ENCODE results near the gene BTBD16. TPM values are rescaled to one million over a fixed set of nuclear protein-coding genes. Genes with fewer than 3 reads are reported as not detected.

Gene BTBD16
- total RNA-seq, 1 donor from 2014 or later, result not detected

DNA sequence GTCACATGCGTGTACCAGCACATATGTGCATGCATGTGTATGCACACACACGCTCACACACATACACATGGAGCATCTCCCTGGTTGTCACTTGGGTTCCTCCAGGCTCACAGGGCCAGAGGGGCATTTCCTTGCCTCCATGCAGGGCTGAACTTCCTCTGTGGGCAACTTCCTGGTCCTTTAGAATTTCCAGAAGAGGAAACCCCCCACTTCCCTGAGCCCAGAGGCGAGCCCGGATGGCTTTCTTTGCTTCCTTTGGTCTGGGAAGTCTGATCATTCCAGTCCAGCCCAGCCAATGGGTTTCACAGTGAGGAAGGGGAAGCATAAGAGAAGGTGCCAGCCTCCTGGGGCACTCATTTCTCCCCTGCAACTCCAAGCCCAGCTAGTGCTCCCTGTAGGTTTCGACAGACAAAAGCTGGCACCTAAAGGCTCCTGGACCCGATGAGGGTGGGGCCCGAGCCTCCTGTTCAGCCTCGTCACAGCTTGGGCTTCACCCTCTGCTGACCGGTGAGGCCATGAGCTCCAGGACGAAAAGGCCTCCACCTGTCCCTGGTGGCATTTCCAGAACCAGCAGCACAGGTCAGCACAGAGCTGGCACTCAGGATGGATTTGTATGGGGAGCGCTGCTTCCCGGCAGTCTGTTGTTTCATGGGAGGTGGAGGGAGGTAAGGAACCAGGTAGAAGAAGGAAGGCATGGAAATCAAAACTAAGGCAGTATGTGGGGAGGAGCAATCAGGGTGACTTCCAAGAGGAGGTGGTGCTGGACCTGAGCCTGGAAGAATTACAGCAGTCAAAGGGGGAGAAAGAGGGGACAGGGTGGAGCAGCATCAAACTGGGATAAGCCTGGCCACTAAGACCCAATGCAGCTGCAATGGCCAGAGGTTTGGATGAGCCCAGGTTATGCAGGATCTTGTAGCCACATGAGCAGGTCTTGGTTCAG, 23.7 kb downstream of the BTBD16 start:
- intact Hi-C loops (cut with micrococcal nuclease), result loop anchor here (5.0 kb wide), 1 partner anchor 408 kb away; no protein-coding TSS in a partner anchor

DNA sequence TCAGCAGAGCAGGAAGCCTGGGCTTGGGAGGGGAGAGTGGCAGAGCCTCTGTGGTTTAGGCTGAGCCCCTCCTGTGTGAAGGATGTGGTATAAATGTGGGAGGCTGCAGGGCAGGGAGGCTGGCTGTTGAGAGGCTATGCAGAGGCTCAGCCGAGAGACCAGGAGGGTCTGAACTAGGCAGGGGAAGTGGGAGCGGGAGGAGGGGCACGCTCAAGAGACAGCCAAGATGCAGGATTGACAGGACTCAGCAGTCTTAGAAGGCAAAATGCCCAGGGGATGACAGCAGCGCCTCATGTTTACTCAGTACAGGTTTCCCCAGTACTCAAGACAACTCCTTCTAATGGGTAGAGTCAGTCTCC, 24.3 kb downstream of the BTBD16 start:
- intact Hi-C loops (cut with micrococcal nuclease), result loop anchor here (5.0 kb wide), 1 partner anchor 407 kb away; no protein-coding TSS in a partner anchor

DNA sequence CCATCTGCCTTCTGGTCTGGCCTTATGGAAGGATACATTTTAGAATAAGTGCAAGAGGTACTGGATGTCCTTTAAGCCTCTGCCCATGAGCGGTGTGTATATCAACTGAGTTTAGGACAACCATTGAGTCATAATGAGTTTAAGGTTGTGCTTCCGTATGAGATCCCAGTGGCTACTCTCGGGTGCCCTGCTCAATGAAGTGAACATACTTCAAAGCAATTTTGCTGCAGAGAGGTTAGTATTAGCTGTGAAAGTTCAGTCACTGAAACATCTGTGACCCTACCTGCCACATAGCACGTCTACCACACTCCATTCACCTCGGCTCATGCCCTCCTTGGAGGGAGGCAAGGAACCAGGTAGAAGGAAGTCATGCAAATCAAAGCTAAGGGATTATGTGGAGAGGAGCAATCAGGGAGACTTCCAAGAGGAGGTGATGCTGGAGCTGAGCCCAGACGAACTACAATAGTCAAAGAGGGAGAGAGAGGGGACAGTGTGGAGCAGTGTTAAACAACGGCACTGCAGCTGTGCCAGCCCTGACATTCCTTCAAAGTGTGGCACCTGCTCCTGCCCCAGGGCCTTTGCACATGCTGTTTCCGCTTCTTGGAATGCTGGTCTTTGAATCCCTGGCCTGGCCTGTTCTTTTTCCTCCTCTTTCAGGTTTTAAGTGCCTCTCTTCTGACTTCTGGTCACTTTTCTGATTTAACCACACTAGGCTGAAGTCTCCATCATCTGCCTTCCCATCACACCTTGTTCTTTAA, 25.4 kb downstream of the BTBD16 start:
- intact Hi-C loops (cut with micrococcal nuclease), result loop anchor here (5.0 kb wide), 1 partner anchor 406 kb away; no protein-coding TSS in a partner anchor

DNA sequence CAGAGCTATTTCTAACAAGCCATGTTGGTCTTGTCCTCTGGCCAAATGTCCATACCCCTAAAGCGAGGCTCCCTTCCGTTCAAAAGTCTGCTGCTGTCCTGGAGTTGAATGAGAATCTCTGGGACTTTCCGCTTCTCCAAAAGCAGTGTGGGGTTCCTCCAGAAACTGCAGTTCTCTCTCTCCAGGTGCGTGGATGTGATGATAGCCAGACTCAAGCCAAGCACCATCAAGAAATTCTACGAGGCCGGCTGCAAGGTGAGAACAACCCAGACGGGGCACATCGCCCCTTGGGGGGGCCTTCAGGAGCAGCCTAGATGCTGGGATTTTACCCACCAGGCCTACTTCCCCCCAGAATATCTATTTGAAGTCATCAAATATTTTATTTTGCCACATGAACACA, 26.5 kb downstream of the BTBD16 start:
- intact Hi-C loops (cut with micrococcal nuclease), result loop anchor here (5.0 kb wide), 1 partner anchor 405 kb away; no protein-coding TSS in a partner anchor

DNA sequence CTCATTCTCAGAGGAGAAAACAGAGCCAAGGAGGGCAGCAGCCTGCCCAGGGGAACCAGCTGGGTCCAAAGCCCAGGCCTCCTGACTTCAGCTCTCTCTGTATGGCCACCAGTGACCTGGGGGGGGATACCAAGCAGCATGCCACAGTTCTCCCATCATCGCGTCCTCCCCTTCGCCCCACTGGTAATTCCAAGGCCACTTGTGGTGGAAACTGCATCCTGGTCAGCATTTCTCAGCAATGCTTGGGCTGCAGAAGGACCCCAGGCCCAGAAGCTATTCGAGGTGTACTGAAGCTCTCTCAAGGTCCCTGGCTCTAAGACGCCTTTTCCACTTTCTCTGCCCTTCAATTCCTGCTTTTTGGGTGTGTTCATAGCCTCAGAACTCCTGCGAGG, 27.1 kb downstream of the BTBD16 start:
- intact Hi-C loops (cut with micrococcal nuclease), result loop anchor here (1.0 to 5.0 kb wide), 3 partner anchors 45 to 404 kb away; no protein-coding TSS in a partner anchor

DNA sequence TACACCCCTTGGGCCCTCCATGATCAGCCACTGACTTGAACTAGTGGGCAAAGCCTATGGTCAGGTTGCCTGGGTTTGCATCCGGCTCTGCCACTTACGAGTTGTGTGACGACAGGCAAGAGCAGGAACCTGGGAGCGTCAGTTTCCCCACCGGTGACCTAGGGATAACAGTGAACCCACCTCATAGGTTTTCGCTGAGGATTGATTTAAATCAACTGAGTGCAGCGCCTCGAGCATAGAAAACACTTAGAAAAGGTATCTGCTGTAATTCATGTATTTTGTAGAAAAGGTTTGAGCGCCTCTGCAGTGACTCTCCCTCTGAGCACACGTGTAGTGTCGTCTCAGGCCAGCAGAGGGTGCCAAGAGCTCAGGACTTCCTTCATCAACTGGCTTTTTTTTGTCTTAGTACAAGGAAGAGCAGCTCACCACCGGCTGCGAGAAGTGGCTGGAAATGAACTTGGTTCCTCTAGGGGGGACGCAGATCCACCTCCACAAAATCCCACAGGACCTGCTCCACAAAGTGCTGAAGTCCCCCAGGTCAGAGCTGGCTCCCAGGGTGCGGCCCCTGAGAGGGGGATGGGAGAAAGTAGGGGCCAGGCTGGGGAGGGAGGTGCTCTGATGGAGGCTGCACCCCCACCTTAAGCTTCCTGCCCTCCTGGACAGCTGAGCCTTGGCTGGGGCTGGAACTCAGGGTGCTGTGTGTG, 27.7 kb downstream of the BTBD16 start:
- intact Hi-C loops (cut with micrococcal nuclease), result loop anchor here (1.0 to 5.0 kb wide), 4 partner anchors 44 to 404 kb away; no protein-coding TSS in a partner anchor

DNA sequence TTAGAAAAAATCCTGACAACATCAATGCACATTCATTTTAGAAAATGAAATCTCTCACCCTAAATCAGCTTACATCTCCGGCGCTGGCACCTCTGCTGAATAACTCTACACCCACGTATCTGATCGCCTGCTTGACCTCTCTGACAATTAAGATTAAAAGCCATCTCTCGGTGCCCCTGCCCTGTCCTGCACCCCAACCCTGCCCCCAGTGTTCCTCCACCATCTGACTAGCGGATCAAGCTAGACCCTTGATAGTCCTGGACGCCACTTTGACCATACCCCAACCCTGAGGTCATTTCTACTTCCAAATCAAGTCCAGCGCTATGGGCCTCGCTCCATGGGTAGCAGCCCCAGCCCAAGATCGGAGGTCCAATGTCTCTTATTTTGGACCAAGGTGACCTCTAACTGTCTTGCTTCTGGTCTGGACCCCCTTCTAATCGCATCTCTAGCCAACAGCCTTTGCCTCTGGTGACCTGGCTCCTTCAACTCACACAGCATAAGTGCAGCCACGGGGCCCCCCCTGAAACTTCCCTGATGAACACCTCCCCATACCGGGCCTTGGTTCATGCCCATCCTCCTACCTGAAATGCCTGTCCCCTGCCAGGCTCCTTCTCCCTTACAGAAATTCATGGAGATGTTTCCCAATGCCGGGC, 28.5 kb downstream of the BTBD16 start:
- intact Hi-C loops (cut with micrococcal nuclease), result loop anchor here (1.0 to 5.0 kb wide), 3 partner anchors 43 to 403 kb away; no protein-coding TSS in a partner anchor

DNA sequence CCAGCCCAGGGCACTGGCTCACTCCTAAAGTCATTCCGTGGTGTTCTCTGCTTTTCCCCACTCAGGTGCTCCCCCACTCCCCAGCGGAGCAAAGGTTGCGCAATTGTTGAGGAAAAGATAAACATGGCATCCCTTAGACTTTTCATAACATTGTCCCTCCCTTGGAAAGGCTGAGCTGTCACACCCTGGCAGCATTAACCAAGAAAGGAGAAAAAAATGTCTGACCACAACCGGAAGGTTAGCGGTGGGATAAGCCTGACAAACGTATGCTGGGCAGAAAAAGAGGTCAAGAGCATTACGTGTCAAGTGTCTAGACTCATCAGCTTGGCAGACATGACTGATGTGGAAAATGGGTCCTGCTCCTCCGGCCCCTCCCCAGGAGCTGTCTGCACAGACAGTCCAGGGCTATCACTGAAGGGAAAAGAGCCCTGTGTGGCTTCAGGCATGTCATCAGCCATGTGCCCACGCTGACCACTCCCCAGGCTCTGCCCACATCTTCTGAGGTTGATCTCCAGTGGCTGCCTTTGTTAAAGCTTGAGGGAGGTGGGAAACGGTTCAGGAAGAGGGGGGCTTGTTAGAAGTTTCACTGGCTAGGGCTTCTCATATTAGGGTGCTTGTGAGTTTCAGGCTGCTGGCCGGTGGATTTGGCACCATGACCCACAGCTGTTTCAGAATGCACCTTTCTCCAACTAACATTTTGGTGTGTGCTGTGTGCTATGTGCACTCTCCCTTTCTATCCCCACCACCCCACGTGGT, 30.1 kb downstream of the BTBD16 start:
- intact Hi-C loops (cut with micrococcal nuclease), result no loop called here

DNA sequence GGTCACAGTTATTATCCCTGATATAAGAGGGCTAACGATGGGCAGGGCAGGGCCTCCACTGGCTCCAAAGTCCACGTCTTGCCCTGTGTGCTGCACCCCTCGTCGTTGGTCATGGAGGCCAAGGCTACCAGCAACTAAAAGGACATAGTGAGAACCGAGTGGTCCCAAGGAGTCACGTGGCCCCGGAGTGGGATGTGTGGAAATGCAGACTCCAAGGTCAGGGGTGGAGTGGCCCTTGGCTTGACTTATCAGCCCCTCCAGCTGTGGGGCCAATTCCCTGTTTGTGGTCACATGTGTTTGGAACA, 30.7 kb downstream of the BTBD16 start:
- intact Hi-C loops (cut with micrococcal nuclease), result no loop called here

DNA sequence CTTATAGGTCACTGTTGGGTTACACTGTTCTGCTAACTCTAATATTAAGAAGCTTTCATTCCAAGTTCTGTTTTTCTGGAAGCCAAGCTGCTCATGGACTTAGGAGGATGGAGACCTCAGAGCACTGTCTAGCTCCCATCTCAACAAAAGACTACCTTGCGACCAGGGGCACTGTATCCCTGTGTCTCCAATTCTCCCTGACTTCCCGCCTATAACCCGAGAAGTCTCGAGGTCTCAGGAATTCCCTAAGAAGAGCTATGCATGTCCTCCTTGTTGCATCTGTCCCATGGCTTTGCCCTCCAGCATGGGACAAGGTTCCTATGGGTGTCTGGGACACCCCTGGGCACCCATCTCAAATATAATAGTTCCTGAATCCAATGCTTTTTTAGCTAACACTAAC, 31.2 kb downstream of the BTBD16 start:
- intact Hi-C loops (cut with micrococcal nuclease), result no loop called here

DNA sequence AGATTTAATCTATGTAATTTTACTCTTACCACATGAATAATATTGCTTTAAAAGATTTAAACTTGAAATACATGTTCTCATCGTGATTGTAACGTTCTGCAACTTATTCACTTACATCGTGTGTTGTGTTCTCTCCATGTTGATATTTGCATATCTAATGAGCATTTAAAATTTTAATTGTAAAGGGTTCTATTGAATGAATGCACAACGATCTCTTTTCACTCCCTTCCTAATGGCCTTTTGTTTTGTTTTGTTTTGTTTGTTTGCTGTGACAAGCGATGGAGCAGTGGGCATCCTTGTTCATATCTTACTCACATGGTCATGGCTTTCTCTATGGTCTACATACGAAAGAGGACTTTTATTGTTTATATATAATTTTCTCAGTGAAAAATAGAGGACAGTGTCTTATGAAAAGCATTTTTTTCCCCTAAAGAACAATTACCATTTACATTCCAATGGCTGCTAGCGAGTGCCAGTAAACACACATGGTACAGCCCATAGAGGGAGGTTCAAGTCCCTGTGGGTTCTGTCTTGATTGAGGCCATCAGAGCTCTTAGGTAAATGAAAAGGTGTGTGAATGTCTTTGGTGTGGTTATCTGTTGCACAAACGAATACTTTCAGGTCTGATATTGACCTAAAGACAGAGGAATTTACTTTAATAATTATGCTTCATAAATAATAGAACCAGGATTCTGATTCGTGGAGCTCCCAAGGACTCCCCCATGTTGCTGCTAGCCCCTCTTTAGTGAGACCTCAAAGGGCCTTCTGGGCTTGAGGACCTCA, 32.4 kb downstream of the BTBD16 start:
- intact Hi-C loops (cut with micrococcal nuclease), result no loop called here

DNA sequence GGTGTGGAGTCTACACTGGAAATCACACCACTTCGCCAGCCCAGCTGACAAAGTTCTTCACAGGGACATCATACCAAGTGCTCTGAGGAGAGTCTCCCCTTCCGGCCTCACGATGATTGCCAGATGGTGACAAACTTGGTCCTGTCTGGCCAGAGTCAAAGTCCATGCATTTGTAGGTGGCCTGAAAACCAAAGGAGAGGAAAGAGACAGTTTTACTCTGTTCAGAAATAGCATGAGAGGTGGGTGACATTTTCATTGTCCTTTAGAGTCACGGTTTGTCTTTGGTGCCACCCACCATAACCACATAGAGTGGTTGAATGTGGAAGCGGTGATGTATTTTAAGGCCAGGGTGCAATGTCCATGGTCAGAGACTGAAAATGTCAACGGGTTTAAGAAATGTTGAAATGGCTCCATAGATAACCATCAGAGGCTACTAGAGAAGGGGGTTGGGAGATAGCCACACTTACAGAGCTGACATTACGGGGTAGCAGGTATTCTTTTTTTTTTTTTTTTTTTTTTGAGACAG, 33.0 kb downstream of the BTBD16 start:
- intact Hi-C loops (cut with micrococcal nuclease), result no loop called here

DNA sequence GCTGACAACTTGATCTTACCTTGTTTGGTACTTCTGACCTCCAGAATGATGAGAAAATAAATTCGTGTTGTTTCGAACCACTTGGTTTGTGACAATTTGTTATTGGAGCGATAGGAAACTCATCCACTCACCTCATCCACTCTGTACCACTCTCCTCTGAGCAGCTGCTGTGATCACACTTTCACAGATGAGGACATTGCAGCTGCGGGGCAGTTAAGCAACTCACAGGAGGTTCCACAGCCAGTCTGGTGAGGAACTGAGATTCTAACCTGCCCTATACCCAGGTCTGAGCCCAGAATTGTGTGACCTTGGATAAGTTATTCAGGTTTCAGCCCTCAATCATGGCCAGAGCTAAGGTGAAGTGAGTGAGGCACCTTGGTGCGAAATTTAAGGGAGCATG, 35.2 kb downstream of the BTBD16 start:
- intact Hi-C loops (cut with micrococcal nuclease), result no loop called here

DNA sequence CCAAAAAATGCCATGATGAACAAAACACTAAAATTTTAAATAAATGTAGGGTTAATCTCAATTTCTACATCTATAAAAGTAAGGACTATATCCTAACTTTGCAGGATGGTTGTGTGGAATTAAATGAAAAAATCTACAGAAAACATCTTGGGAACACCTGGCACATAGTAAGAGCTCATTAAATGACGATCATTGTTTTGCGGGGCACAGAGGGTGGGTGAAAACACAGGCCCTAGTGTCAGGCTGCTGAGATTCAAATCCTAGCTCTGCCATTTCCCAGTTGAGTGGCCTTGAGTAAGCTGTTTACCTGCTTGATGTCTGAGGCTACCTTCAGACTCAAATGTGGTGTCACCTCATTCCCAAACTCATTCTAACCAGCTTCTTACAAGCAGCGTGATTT, 35.6 kb downstream of the BTBD16 start:
- intact Hi-C loops (cut with micrococcal nuclease), result no loop called here

DNA sequence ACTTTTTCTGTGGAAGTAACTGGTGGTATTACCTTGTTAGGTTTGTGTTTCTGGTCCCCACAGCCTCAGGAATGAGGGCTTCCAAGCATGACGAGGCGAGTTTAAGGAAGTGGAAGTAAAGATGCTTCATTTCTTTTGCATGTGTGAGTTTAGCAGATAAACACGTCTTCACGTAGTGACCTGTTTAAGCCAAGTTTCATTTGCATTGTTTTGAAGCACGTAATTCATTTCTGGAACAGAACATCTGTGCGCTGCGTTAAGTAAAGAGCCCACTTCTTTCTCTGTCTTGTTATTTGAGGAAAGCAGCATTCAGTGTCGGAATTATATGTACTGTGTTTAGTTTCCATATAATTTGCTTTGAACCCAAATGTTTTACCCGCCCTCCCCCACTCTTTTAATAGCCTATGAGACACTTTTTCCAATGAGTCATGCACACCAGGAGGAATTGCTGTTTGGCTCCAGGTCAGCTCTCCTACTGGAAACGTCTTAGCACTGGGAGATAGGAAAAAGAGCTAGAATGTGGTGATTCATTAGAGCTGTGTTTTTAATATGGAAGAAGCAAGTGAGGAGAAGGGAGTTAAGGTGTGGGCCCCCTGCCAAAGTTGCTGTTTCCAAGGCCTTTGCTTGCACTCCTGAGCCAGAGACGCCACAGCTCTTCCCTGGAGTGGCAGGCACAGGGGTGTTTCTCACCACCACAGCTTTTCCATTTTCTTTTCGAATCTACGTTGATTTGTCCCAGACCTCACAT, 36.7 kb downstream of the BTBD16 start:
- intact Hi-C loops (cut with micrococcal nuclease), result no loop called here

DNA sequence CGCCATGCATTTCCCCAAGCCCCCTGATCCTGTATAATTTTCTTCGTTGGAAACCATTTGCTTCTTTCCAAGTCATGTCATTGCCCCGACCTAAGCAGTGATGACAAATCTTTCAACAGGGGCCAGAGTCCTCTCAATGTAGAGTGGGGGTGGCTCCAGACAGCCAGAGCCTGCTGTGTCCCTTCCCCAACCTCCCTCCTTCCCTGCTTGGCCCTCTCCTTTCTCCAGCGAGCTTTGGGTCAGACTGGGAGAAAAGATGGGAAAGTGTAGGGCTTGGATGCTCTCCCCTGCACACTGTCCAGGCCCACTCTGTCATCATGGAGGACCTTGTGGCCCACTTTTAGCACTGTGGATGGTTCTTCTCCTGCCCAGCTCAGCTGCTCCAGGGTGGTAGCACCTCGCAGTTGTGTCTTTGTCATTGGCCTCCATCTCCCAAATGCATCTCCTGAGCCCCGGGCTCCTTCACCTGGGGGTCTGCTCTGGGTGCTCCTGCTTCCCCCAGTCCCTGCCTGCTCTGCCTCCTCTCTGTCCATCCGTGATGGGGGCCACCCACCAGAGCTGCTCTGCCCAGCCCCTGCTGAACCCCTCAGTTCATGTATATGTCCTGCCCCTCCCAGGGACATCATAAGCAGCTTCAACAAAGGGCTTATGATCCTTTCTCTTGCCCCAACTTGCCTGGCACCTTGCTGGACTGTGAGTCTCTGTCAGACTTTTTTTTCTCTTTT, 37.5 kb downstream of the BTBD16 start:
- intact Hi-C loops (cut with micrococcal nuclease), result no loop called here

DNA sequence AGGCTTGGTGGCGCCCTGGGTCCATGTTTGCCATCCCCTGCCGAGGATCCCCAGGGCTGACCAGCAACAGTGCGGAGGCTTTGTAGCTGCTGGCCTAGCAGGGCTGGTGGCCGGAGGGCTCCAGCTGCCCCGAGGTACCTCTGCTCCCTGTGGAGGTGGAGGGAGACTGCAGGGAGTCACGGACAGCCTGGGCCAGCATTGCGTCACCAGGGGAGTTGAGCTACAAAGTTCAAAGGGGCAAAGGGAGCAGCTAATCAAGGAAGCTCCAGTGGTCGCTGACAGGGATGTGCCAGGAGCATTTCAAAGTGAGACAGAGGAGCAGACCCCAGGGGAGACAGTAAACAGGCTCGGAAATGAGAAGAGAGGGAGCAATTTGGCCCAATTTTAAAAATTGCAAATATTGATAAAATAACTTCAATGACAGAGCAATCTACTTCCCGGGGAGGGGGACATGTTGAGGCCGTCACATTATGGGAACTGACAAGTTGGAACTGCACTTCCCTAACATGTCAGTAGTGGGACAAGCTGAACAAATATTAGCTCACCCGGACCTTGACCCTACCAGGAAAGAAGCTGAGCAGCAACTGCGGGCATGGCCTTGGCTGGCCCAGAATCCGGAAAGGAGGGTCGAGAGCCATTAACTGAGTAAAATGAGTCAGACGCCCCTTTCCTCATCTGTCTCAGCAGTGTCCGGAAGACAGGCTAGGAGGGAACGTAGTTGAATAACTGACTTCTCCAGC, 39.4 kb downstream of the BTBD16 start:
- intact Hi-C loops (cut with micrococcal nuclease), result no loop called here
